Gastroesophageal sphincter (tissue), 3 donors: ENCODE results near the gene SIPA1L3.

Experiments used
- EP300 ChIP-seq: sonication (generic); formaldehyde crosslinking; IDR thresholded peaks from one replicate; pipeline ENCODE4 v1.6.1; 2017; ENCODE audit warnings: antibody characterized with exemption, mild to moderate bottlenecking
- POLR2A ChIP-seq, 2 donors: fragments of 450-650 bp; IDR thresholded peaks; one replicate each; pipeline ENCODE4 v1.6.1; 2017; ENCODE audit warnings: antibody characterized with exemption in 2 of 2, mild to moderate bottlenecking in 2 of 2, moderate library complexity in 1 of 2
- POLR2AphosphoS5 ChIP-seq: sonication (generic); formaldehyde crosslinking; IDR thresholded peaks from one replicate; pipeline ENCODE4 v1.6.1; 2017; ENCODE audit warnings: antibody characterized with exemption
- TF ChIP-seq, protein P1 (sequence below), 4 experiments: fragments of 200-600 bp in 2 of 4; fragments of 450-650 bp in 2 of 4; sonication (generic) in 1 of 4; IDR thresholded peaks; one replicate each; pipeline ENCODE4 v1.5.1; 2017 to 2019; ENCODE audit warnings: antibody characterized with exemption in 4 of 4, mild to moderate bottlenecking in 2 of 4, moderate library complexity in 2 of 4

DNA sequence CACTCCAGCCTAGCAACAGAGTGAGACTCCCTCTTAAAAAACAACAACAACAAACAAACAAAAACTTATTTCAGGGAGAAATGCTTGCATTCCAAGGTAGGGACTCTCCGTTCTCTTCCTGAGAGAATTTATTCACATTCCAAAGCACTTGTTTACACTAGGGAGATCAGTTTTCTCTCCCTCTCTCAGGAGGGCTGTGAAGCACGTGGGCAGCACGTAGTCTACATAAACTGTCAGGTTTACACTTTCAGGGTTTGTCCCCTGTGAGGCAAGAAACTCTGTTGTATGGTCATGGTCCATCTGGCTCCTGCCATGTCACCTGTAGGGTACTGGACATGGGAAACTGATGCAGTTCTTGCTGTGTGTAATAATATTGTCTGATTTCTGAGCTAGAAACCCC, 32.2 kb upstream of the SIPA1L3 start:
- TF ChIP-seq, protein P1, sequence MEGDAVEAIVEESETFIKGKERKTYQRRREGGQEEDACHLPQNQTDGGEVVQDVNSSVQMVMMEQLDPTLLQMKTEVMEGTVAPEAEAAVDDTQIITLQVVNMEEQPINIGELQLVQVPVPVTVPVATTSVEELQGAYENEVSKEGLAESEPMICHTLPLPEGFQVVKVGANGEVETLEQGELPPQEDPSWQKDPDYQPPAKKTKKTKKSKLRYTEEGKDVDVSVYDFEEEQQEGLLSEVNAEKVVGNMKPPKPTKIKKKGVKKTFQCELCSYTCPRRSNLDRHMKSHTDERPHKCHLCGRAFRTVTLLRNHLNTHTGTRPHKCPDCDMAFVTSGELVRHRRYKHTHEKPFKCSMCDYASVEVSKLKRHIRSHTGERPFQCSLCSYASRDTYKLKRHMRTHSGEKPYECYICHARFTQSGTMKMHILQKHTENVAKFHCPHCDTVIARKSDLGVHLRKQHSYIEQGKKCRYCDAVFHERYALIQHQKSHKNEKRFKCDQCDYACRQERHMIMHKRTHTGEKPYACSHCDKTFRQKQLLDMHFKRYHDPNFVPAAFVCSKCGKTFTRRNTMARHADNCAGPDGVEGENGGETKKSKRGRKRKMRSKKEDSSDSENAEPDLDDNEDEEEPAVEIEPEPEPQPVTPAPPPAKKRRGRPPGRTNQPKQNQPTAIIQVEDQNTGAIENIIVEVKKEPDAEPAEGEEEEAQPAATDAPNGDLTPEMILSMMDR (IDR thresholded peaks at IDR 0.05), result no peak
- TF ChIP-seq POLR2A (IDR thresholded peaks at IDR 0.05), result no peak
- no peak for TF ChIP-seq POLR2AphosphoS5
- TF ChIP-seq EP300, result no peak
